GM23338 (cell line): ENCODE results near the gene FCRL3. TPM values are rescaled to one million over a fixed set of nuclear protein-coding genes. Genes with fewer than 3 reads are reported as not detected.

Source experiments
- ATAC-seq: fragments of 200-7000 bp; cut with Tn5 transposase; 3 replicates; pipeline ENCODE4 v1.9.1; 2020
- DNase-seq: peaks from one replicate; pipeline ENCODE4 v3.0.0-alpha.2; 2015; ENCODE audit warnings: low spot score
- H2AFZ ChIP-seq: fragments of 200-600 bp; sonication (generic); 2 replicates; pipeline ENCODE4 v1.8.0; 2016; ENCODE audit warnings: antibody characterized with exemption, mild to moderate bottlenecking, moderate library complexity
- H3F3A ChIP-seq: fragments of 200-600 bp; sonication (generic); replicated peaks from 2 replicates; pipeline ENCODE4 v1.8.0; 2017; ENCODE audit warnings: antibody characterized with exemption, mixed run types, low read depth
- H3K27ac ChIP-seq: fragments of 200-600 bp; sonication (generic); 2 replicates; pipeline ENCODE4 v1.6.1; 2016; ENCODE audit warnings: low read depth
- H3K27me3 ChIP-seq: fragments of 200-600 bp; sonication (generic); 2 replicates; pipeline ENCODE4 v1.8.0; 2016; ENCODE audit warnings: mild to moderate bottlenecking, mixed run types, moderate library complexity; ENCODE audit not compliant: insufficient read depth
- H3K36me3 ChIP-seq: fragments of 200-600 bp; sonication (generic); 2 replicates; pipeline ENCODE4 v1.8.0; 2016; ENCODE audit warnings: mild to moderate bottlenecking; ENCODE audit not compliant: insufficient read depth
- H3K4me1 ChIP-seq: fragments of 200-600 bp; sonication (generic); 2 replicates; pipeline ENCODE4 v1.8.0; 2016; ENCODE audit warnings: mild to moderate bottlenecking, moderate library complexity; ENCODE audit not compliant: insufficient read depth
- H3K4me2 ChIP-seq: fragments of 200-600 bp; sonication (generic); 2 replicates; pipeline ENCODE4 v1.7.1; 2017; ENCODE audit warnings: mixed run types
- H3K4me3 ChIP-seq: fragments of 200-600 bp; sonication (generic); 2 replicates; pipeline ENCODE4 v1.6.1; 2016; ENCODE audit warnings: mixed run types
- H3K79me2 ChIP-seq: fragments of 200-600 bp; sonication (generic); replicated peaks from 2 replicates; pipeline ENCODE4 v1.8.0; 2017; ENCODE audit warnings: mild to moderate bottlenecking; ENCODE audit not compliant: insufficient read depth
- H3K9me2 ChIP-seq: fragments of 200-600 bp; sonication (generic); 2 replicates; pipeline ENCODE4 v1.8.0; 2017; ENCODE audit not compliant: insufficient read depth
- H4K20me1 ChIP-seq: fragments of 200-600 bp; sonication (generic); replicated peaks from 2 replicates; pipeline ENCODE4 v1.8.0; 2017; ENCODE audit warnings: mild to moderate bottlenecking; ENCODE audit not compliant: insufficient read depth
- H3K27ac Mint-ChIP-seq: 2 replicates; pipeline ENCODE4 v1.8.0; 2020; ENCODE audit warnings: inconsistent platforms, mild to moderate bottlenecking, moderate library complexity, mixed read lengths
- H3K27me3 Mint-ChIP-seq: 3 replicates; pipeline ENCODE4 v1.8.0; 2022; ENCODE audit warnings: low read depth, mild to moderate bottlenecking, moderate library complexity, mixed read lengths, inconsistent platforms; ENCODE audit not compliant: insufficient read depth, poor library complexity
- H3K36me3 Mint-ChIP-seq: 3 replicates; pipeline ENCODE4 v1.8.0; 2021; ENCODE audit warnings: low read depth, mild to moderate bottlenecking, inconsistent platforms, moderate library complexity, mixed read lengths
- H3K4me1 Mint-ChIP-seq: 3 replicates; pipeline ENCODE4 v1.8.0; 2020; ENCODE audit warnings: mild to moderate bottlenecking, inconsistent platforms, mixed read lengths
- H3K4me3 Mint-ChIP-seq: 3 replicates; pipeline ENCODE4 v1.8.0; 2021; ENCODE audit warnings: moderate library complexity, mild to moderate bottlenecking, inconsistent platforms, mixed read lengths
- H3K9me3 Mint-ChIP-seq: 3 replicates; pipeline ENCODE4 v1.8.0; 2020; ENCODE audit warnings: moderate library complexity, mild to moderate bottlenecking, inconsistent platforms, mixed read lengths
- CREB1 ChIP-seq: fragments of 250-450 bp; sonication (Bioruptor Pico); IDR thresholded peaks from 2 replicates; pipeline ENCODE4 v1.5.0; 2020; ENCODE audit warnings: low read depth, mild to moderate bottlenecking, moderate library complexity
- EZH2phosphoT487 ChIP-seq: fragments of 200-600 bp; sonication (generic); IDR thresholded peaks from one replicate; pipeline ENCODE4 v1.8.1; 2018; ENCODE audit warnings: antibody characterized with exemption; ENCODE audit not compliant: unreplicated experiment
- JUNB ChIP-seq: IDR thresholded peaks from one replicate; pipeline ENCODE4 v1.6.1; 2016; ENCODE audit warnings: antibody characterized with exemption; ENCODE audit not compliant: unreplicated experiment
- POLR2AphosphoS5 ChIP-seq: IDR thresholded peaks from 2 replicates; pipeline ENCODE4 v1.6.1; 2016; ENCODE audit warnings: antibody characterized with exemption, low read depth
- STAT1 ChIP-seq: IDR thresholded peaks from one replicate; pipeline ENCODE4 v1.6.1; 2016; ENCODE audit warnings: antibody characterized with exemption; ENCODE audit not compliant: unreplicated experiment
- ZNF114 ChIP-seq: fragments of 250-450 bp; sonication (Bioruptor Pico); IDR thresholded peaks from 2 replicates; pipeline ENCODE4 v1.5.0; 2020; ENCODE audit warnings: mild to moderate bottlenecking, moderate library complexity
- ZNF331 ChIP-seq: fragments of 250-450 bp; sonication (Bioruptor Pico); IDR thresholded peaks from 2 replicates; pipeline ENCODE4 v1.5.0; 2020; ENCODE audit warnings: low read depth, mild to moderate bottlenecking, moderate library complexity
- polyA plus RNA-seq: library from polyadenylated mRNA; unstranded; fragments of >200 nt; fragmentation: Nextera tagmentation; extraction: Ambion mirVana; gene quantifications from 2 replicates; pipeline ENCODE4 v1.2.1, GENCODE V29; 2016
- total RNA-seq: library from RNA; depleted of rRNA; stranded (reverse); fragments of >200 nt; shearing (Covaris generic); gene quantifications from 2 replicates; pipeline ENCODE4 v1.2.3, GENCODE V29; 2014
- TF ChIP-seq, protein P1 (sequence below): fragments of 250-450 bp; sonication (Bioruptor Pico); IDR thresholded peaks from 2 replicates; pipeline ENCODE4 v1.5.0; 2020; ENCODE audit warnings: mild to moderate bottlenecking, moderate library complexity
- TF ChIP-seq, protein P2 (sequence below), 2 experiments: fragments of 200-600 bp in 1 of 2; sonication (generic) in 1 of 2; conservative IDR thresholded peaks; 2 replicates each; pipeline versions ENCODE4 v1.5.1 to v1.6.1; 2016 to 2017; ENCODE audit warnings: antibody characterized with exemption in 2 of 2, low read depth in 2 of 2, mild to moderate bottlenecking in 2 of 2, moderate library complexity in 1 of 2
- TF ChIP-seq, protein P3 (sequence below): IDR thresholded peaks from one replicate; pipeline ENCODE4 v1.6.1; 2018; ENCODE audit warnings: antibody characterized with exemption; ENCODE audit not compliant: unreplicated experiment
- TF ChIP-seq, protein P4 (sequence below): IDR thresholded peaks from 2 replicates; pipeline ENCODE4 v1.6.1; 2016; ENCODE audit warnings: antibody characterized with exemption

FCRL3 gene
- total and polyA plus RNA-seq, 2 experiments from 2014 or later, result not detected

DNA sequence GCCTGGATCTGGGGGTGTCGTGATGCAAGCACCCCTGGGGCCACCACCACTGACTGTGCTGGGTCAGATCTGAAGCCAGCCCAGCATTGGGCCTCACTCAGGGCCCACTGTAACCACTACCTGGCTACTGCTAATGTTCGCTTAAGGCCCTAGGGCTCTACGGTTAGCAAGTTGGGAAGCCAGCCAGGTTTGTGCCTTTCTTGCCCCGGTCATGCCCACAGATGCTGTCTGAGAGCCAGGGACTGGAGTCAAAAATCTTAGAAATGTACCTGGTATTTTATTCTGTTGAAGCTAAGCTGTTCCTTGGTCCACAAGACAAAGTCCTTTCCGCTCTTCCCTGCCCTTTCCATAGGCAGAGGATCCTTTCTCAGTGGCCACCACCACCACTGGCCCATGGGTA is 15.2 kb upstream of the FCRL3 start:
- Histone ChIP-seq H3K36me3 (no peaks in the 10 kb centered on the region), H3K9me2 (peaks cover 2% of the 10 kb centered on the region; the same call in 1 of the 2 replicates), H3K79me2 (no peaks in the 10 kb centered on the region), H4K20me1 (no peaks in the 10 kb centered on the region), H3K27me3 (no peaks in the 10 kb centered on the region), H3K4me1 (no peaks in the 10 kb centered on the region), H3F3A (no peaks in the 10 kb centered on the region), H3K4me3 (no peak overlapping the region), H2AFZ (no peak overlapping the region), H3K27ac (no peak overlapping the region), H3K4me2 (no peak overlapping the region)
- no peak for ATAC-seq
- no peaks in the 10 kb centered on the region for H3K27me3 Mint-ChIP-seq
- TF ChIP-seq JUNB (no peak), ZNF114 (no peak), EZH2phosphoT487 (no peak), STAT1 (no peak), POLR2AphosphoS5 (no peak), ZNF331 (no peak), CREB1 (CRISPR knock-in tag) (no peak)
- TF ChIP-seq, protein P1, sequence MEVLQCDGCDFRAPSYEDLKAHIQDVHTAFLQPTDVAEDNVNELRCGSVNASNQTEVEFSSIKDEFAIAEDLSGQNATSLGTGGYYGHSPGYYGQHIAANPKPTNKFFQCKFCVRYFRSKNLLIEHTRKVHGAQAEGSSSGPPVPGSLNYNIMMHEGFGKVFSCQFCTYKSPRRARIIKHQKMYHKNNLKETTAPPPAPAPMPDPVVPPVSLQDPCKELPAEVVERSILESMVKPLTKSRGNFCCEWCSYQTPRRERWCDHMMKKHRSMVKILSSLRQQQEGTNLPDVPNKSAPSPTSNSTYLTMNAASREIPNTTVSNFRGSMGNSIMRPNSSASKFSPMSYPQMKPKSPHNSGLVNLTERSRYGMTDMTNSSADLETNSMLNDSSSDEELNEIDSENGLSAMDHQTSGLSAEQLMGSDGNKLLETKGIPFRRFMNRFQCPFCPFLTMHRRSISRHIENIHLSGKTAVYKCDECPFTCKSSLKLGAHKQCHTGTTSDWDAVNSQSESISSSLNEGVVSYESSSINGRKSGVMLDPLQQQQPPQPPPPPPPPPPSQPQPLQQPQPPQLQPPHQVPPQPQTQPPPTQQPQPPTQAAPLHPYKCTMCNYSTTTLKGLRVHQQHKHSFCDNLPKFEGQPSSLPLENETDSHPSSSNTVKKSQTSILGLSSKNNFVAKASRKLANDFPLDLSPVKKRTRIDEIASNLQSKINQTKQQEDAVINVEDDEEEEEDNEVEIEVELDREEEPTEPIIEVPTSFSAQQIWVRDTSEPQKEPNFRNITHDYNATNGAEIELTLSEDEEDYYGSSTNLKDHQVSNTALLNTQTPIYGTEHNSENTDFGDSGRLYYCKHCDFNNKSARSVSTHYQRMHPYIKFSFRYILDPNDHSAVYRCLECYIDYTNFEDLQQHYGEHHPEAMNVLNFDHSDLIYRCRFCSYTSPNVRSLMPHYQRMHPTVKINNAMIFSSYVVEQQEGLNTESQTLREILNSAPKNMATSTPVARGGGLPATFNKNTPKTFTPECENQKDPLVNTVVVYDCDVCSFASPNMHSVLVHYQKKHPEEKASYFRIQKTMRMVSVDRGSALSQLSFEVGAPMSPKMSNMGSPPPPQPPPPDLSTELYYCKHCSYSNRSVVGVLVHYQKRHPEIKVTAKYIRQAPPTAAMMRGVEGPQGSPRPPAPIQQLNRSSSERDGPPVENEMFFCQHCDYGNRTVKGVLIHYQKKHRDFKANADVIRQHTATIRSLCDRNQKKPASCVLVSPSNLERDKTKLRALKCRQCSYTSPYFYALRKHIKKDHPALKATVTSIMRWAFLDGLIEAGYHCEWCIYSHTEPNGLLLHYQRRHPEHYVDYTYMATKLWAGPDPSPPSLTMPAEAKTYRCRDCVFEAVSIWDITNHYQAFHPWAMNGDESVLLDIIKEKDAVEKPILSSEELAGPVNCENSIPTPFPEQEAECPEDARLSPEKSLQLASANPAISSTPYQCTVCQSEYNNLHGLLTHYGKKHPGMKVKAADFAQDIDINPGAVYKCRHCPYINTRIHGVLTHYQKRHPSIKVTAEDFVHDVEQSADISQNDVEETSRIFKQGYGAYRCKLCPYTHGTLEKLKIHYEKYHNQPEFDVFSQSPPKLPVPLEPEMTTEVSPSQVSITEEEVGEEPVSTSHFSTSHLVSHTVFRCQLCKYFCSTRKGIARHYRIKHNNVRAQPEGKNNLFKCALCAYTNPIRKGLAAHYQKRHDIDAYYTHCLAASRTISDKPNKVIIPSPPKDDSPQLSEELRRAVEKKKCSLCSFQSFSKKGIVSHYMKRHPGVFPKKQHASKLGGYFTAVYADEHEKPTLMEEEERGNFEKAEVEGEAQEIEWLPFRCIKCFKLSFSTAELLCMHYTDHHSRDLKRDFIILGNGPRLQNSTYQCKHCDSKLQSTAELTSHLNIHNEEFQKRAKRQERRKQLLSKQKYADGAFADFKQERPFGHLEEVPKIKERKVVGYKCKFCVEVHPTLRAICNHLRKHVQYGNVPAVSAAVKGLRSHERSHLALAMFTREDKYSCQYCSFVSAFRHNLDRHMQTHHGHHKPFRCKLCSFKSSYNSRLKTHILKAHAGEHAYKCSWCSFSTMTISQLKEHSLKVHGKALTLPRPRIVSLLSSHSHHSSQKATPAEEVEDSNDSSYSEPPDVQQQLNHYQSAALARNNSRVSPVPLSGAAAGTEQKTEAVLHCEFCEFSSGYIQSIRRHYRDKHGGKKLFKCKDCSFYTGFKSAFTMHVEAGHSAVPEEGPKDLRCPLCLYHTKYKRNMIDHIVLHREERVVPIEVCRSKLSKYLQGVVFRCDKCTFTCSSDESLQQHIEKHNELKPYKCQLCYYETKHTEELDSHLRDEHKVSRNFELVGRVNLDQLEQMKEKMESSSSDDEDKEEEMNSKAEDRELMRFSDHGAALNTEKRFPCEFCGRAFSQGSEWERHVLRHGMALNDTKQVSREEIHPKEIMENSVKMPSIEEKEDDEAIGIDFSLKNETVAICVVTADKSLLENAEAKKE, result no peak
- TF ChIP-seq, protein P2, sequence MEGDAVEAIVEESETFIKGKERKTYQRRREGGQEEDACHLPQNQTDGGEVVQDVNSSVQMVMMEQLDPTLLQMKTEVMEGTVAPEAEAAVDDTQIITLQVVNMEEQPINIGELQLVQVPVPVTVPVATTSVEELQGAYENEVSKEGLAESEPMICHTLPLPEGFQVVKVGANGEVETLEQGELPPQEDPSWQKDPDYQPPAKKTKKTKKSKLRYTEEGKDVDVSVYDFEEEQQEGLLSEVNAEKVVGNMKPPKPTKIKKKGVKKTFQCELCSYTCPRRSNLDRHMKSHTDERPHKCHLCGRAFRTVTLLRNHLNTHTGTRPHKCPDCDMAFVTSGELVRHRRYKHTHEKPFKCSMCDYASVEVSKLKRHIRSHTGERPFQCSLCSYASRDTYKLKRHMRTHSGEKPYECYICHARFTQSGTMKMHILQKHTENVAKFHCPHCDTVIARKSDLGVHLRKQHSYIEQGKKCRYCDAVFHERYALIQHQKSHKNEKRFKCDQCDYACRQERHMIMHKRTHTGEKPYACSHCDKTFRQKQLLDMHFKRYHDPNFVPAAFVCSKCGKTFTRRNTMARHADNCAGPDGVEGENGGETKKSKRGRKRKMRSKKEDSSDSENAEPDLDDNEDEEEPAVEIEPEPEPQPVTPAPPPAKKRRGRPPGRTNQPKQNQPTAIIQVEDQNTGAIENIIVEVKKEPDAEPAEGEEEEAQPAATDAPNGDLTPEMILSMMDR (conservative IDR thresholded peaks at IDR 0.05; ENCODE audit: low read depth in 2 of 2), result no peak
- TF ChIP-seq, protein P3, sequence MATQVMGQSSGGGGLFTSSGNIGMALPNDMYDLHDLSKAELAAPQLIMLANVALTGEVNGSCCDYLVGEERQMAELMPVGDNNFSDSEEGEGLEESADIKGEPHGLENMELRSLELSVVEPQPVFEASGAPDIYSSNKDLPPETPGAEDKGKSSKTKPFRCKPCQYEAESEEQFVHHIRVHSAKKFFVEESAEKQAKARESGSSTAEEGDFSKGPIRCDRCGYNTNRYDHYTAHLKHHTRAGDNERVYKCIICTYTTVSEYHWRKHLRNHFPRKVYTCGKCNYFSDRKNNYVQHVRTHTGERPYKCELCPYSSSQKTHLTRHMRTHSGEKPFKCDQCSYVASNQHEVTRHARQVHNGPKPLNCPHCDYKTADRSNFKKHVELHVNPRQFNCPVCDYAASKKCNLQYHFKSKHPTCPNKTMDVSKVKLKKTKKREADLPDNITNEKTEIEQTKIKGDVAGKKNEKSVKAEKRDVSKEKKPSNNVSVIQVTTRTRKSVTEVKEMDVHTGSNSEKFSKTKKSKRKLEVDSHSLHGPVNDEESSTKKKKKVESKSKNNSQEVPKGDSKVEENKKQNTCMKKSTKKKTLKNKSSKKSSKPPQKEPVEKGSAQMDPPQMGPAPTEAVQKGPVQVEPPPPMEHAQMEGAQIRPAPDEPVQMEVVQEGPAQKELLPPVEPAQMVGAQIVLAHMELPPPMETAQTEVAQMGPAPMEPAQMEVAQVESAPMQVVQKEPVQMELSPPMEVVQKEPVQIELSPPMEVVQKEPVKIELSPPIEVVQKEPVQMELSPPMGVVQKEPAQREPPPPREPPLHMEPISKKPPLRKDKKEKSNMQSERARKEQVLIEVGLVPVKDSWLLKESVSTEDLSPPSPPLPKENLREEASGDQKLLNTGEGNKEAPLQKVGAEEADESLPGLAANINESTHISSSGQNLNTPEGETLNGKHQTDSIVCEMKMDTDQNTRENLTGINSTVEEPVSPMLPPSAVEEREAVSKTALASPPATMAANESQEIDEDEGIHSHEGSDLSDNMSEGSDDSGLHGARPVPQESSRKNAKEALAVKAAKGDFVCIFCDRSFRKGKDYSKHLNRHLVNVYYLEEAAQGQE, result no peak
- TF ChIP-seq, protein P4, sequence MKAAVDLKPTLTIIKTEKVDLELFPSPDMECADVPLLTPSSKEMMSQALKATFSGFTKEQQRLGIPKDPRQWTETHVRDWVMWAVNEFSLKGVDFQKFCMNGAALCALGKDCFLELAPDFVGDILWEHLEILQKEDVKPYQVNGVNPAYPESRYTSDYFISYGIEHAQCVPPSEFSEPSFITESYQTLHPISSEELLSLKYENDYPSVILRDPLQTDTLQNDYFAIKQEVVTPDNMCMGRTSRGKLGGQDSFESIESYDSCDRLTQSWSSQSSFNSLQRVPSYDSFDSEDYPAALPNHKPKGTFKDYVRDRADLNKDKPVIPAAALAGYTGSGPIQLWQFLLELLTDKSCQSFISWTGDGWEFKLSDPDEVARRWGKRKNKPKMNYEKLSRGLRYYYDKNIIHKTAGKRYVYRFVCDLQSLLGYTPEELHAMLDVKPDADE, result no peak
- no peak for DNase-seq
- H3K36me3 Mint-ChIP-seq, result peaks cover 1% of the 10 kb centered on the region; the same call in 2 of the 3 replicates
- no peaks in the 10 kb centered on the region for H3K4me1 Mint-ChIP-seq
- no peak overlapping the region for H3K4me3 Mint-ChIP-seq
- peaks cover 2% of the 10 kb centered on the region for H3K9me3 Mint-ChIP-seq
- no peak overlapping the region for H3K27ac Mint-ChIP-seq
